Astrocyte of the hippocampus (primary cell): Measurements from ENCODE around the gene SLC46A3.

Experiments
- DNase-seq: peaks from one replicate; pipeline ENCODE4 v3.0.0; 2011; ENCODE audit warnings: low read depth, low spot score

Gene SLC46A3

GRCh38 chr13:28734906-28735305 lies 16.1 kb upstream of the SLC46A3 start:
- DNase-seq: no peak

DNA sequence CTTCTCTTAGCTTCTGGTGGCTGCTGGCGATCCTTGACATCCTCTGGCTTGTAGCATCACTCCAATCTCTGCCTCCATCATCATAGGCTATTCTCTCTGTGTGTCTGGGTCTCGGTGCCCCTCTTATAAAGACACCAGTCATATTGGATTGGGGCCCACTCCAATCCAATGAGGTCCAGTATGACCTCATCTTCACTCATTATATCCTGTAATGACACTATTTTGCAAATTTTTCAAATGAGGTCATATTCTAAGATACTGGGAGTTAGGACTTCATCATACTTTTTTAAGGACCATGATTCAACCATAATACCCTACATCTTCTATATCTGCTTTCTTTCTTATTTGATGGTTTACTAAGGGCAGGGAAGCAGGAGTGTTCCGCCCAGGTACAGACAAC lies 12.0 kb upstream of the SLC46A3 start:
- no peak for DNase-seq

DNA sequence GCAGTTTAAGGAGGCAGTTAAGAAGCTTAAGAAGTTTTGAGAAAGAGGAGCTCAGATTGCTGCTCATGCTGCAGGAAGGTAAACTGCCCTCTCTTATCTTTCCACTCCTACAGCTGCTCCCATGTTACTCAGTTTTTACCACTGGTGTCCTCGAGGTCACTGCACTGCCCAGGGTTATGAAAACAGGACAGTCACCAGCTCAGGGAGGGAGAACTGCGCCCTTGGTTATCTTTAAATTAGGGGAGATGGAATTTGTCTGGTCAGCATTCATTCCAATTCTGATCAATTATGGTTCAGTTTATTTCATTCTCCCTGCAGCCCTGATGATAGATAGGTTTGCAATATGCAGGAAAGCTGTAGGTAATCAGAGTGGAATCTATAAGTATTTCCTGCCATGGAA lies 10.8 kb upstream of the SLC46A3 start:
- DNase-seq: no peak

GRCh38 chr13:28728642-28729041 lies 9.9 kb upstream of the SLC46A3 start:
- DNase-seq: no peak

DNA sequence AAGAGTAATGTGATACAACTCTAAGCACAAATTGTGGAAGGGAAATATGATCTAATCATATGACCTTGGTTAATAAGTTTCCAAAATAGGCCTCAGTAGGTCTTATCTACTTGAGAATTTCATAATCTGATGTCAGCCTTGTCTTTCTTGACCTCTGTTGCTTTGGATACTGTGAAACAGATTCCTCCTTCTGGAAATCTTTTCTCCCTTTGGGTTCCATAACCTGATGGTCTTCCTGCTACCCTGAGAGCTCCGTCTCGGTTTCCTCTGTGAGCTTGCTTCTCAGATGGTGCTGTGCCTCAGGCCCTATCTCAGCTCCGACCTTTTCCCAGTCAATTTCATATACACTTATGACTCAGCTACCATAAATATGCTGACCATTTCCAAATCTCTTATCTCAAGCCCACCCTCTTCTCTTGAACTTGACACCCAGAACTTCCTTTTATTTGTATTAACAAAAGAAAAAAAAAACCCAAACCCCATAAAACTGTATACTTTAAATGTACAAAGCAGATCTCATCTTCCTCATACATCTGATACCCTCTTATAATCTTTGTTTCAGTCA lies 6.4 kb upstream of the SLC46A3 start:
- DNase-seq: no peak

DNA sequence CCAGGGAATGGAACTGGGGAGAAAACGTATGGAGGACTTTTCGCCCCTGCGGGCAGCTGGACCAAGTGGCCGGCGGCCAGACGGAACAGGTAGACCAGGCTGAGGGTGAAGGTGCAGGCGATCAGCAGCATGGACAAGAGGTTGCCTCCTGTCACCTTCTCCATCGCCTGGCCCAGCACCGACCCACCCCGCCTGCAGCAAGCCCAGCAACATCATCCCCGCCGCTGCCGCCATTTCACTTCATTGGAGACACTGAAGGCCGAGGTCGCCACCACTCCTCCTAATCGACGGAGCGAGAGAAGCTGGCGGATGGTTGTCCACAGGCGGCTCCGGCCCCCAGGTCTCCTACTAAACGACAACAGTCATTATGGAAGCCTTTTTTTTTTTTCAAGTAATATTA lies 5.0 kb upstream of the SLC46A3 start:
- DNase-seq: no peak

- peak; percentile 22 for DNase-seq
Observed at GRCh38 chr13:28719227-28720055, 671 bp upstream of the SLC46A3 start.

DNA sequence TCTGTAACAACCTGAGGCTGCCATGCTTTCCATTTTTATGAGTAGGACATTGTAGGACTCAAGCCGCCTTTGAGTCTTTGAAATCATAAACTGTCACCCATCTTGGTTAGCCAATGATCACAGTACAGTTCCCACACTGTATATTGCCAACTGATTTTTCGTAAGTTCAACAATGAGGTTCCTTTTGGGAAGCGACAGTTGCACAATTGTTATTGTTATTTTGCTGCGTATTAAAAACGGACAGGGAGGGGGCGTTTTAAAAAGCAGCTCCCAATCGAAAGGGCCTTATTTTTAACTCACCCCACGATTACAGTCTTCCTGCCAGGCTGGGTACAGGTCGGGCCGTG lies 601 bp downstream of the SLC46A3 start:
- DNase-seq: no peak

DNA sequence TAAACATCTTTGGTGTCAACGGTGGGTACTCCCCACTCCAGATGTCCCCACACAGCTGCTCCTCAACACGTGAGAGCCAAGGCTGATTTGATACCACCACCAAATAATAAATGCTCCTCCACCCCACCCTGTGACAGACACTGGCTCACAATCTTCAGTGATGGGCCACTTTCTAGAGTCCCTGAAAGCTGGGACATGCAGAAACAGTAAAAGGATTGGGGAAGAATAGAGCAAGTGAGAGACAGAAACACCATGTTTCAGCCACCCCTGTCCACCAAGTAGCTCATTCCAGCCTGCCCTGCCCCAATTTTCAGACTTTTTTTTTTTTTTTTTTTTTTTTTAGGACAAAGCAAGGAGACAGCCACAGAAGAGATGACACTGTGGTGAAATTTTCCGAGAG lies 1.6 kb downstream of the SLC46A3 start:
- no peak for DNase-seq

DNA sequence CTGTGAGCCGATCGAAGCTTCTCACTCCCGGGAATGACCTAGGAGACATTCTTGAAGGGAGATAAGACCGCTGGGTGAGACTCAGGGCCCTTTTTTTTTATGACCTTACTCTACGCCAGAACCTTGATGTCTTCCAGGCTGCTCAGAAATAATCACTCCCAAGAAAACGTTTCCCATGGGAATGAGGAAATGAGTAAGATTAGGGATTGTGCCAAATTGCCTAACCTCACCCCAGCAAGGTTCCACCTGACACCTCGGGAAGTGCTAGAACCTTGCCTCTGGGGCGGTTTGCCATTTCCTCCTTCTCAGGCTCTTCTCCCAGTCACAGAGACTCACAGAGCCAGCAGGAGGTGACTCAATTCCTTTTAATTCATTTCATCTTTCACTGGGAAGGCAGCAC lies 2.3 kb downstream of the SLC46A3 start:
- no peak for DNase-seq

GRCh38 chr13:28714651-28715050 lies 4.1 kb downstream of the SLC46A3 start:
- DNase-seq: no peak

- DNase-seq: no peak
Observed at GRCh38 chr13:28710161-28710560, 8.6 kb downstream of the SLC46A3 start.

DNA sequence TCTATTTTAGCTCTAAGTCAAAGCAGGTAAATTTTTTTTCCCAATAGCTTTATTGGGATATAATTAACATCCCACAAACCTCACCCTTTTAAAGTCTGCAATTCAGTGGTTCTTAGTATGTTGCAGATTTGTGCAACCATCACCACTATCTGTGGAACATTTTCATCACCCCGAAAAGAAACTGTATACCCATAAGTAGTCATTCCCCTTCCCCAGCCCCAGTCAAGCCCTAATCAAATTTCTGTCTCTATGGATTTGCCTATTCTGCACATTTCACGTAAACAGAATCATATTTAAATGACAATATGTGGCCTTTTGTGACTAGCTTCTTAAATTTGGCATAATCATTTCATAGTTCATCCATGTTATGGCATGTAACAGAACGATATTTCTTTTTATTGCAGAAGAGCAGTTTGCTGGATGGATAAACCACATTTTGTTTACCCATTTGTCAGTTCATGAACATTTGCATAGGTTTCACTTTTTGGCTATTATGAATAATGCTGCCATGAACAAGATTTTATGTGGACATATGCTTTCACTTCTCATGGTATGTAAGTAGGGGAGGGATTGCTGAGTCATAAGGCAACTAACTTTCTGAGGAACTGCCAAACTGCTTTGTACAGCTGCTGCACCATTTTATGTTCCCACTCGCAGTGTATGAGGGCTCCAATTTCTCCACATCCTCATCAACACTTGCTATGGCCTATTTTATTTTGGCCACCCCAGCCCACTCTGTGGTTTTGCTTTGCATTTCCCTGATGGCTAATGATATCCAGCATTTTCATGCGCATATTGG lies 10.9 kb downstream of the SLC46A3 start:
- DNase-seq: peak; percentile 16

GRCh38 chr13:28705461-28706083 lies 13.2 kb downstream of the SLC46A3 start:
- no peak for DNase-seq

- DNase-seq: no peak
Observed at GRCh38 chr13:28704919-28705318, 13.9 kb downstream of the SLC46A3 start.

DNA sequence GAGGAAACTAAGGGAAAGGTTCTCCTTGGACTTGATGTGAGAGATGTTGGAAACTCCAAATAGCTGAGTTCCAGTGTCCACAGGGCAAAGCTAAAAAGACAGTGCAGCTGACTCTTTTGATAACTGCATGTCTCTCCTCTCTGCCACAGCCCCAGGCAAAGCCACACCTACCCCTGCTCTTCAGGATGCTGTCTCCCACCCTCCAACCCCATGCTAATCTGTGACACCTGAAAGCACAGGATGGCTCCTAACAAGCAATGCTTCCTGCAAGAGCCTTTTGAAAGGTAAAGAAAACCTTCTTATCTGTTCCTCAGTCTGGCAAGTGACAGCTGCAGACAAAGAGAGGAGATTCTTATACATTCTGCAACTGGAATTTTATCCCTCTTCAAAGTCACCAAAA lies 14.5 kb downstream of the SLC46A3 start:
- no peak for DNase-seq

DNA sequence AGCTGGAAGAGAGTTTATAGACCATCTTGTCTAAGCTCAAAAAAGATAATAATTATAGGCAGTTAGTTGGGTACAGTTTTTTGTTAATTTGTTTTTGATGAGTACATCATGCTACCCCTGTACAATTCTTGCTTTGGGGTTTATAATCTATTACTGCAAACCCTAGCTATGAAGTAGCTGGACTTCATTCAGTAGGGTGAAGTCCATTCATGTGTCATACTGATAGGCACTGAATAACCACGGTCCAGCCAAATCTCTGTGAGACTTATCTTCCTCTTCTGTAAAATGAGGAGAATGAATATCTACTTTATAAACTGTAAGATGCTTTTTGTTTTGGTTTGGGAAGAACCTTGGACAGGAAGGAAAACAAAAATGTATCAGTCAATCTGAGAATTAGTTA lies 19.5 kb downstream of the SLC46A3 start:
- DNase-seq: no peak

DNA sequence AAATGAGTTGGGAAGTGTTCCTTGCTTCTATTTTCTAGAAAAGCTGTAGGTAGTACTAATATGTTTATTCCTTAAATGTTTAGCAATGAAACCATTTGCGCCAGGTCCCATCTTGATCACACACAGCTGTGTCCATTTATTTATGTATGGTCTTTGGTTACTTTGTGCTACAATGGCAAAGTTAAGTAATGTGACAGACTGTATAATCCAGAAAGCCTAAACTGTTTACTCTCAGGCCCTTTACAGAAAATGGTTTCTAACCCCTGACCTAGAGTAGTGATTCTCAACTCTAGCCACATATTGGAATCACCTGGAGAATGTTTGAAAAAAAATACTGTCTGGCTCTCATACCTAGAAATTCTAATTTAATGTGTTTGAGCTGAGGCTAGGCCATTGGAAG lies 21.3 kb downstream of the SLC46A3 start:
- DNase-seq: no peak

- peak; percentile 55 for DNase-seq
Observed at GRCh38 chr13:28693605-28694491, 24.9 kb downstream of the SLC46A3 start.

GRCh38 chr13:28685892-28686291 lies 32.9 kb downstream of the SLC46A3 start:
- no peak for DNase-seq

GRCh38 chr13:28685114-28685513 lies 33.7 kb downstream of the SLC46A3 start:
- no peak for DNase-seq
